Stimulated activated CD8-positive, alpha-beta memory T cell treated with anti-CD3 and anti-CD28 coated beads, Interleukin-12 subunit alpha, Interleukin-12 subunit beta, amount 100 ng/mL, for 24 hours (primary cell): Measurements from ENCODE around the gene HARS2.
"Not testable (repeated sequence)": the region's sequence is repeated elsewhere in the genome, so short reads cannot be mapped to it uniquely, and the experiment has no call there.

Source experiments
- DNase-seq: peaks from one replicate; pipeline ENCODE4 v3.0.0-alpha.2; 2020; ENCODE audit errors: extremely low read depth

Gene HARS2

GRCh38 chr5:140700177-140701144 is 9.2 kb downstream of the HARS2 start, which contains the start of gene ZMAT2:
TSS of gene ZMAT2 (plus strand) at chr5:140700447. CDS start at chr5:140700461, 14 bp downstream.
- DNase-seq = peak; percentile 78

- no peak for DNase-seq
Measured at GRCh38 chr5:140707812-140708211, 16.6 kb downstream of the HARS2 start.

- not testable (repeated sequence) for DNase-seq
Measured at GRCh38 chr5:140708787-140709186, 17.5 kb downstream of the HARS2 start.

- DNase-seq = peak; percentile 69
Measured at GRCh38 chr5:140710899-140711552, 19.8 kb downstream of the HARS2 start.

- no peak for DNase-seq
Measured at GRCh38 chr5:140711794-140712193, 20.5 kb downstream of the HARS2 start.

- DNase-seq = no peak
Measured at GRCh38 chr5:140713562-140714094, 22.4 kb downstream of the HARS2 start.

GRCh38 chr5:140716238-140716637 is 25.0 kb downstream of the HARS2 start:
- not testable (repeated sequence) for DNase-seq

- no peak for DNase-seq
Measured at GRCh38 chr5:140718266-140718592, 27.0 kb downstream of the HARS2 start.

GRCh38 chr5:140720738-140721137 is 29.5 kb downstream of the HARS2 start:
- DNase-seq = not testable (repeated sequence)

- DNase-seq = not testable (repeated sequence)
Measured at GRCh38 chr5:140721395-140721794, 30.1 kb downstream of the HARS2 start.

GRCh38 chr5:140725799-140726471 is 34.7 kb downstream of the HARS2 start:
- peak; percentile 42 for DNase-seq

GRCh38 chr5:140733098-140733497 is 41.8 kb downstream of the HARS2 start:
- DNase-seq = no peak

GRCh38 chr5:140734354-140734753 is 43.1 kb downstream of the HARS2 start:
- DNase-seq = no peak

GRCh38 chr5:140737486-140737885 is 46.2 kb downstream of the HARS2 start:
- no peak for DNase-seq

- no peak for DNase-seq
Measured at GRCh38 chr5:140741967-140742366, 50.7 kb downstream of the HARS2 start.
